Prostate gland (tissue), 2 donors: ENCODE results near the gene GEMIN7. TPM values are rescaled to one million over a fixed set of nuclear protein-coding genes. Genes with fewer than 3 reads are reported as not detected.

ENCODE experiments used
- DNase-seq: peaks from one replicate; pipeline ENCODE4 v3.0.0-alpha.2; 2019; ENCODE audit warnings: low spot score
- H3K27ac ChIP-seq, 2 donors: fragments of 200-600 bp; sonication (generic); 2 replicates each; pipeline ENCODE4 v1.5.1; 2017 to 2019
- H3K27me3 ChIP-seq: fragments of 200-600 bp; sonication (generic); replicated peaks from 2 replicates; pipeline ENCODE4 v1.5.1; 2019; ENCODE audit not compliant: insufficient read depth
- H3K36me3 ChIP-seq, 2 donors: fragments of 200-600 bp; sonication (generic); 1 replicate in 1 of 2; 2 replicates in 1 of 2; pipeline versions ENCODE4 v1.5.1 to v1.8.1; 2017 to 2019
- H3K4me1 ChIP-seq: fragments of 200-600 bp; sonication (generic); replicated peaks from 2 replicates; pipeline ENCODE4 v1.5.1; 2019
- H3K4me3 ChIP-seq, 2 donors: fragments of 200-600 bp; sonication (generic); 2 replicates each; pipeline ENCODE4 v1.5.1; 2017 to 2019
- H3K9me3 ChIP-seq: fragments of 200-600 bp; sonication (generic); 2 replicates; pipeline ENCODE4 v1.5.1; 2017
- CTCF ChIP-seq, 4 experiments: fragments of 200-600 bp in 2 of 4; fragments of 450-650 bp in 2 of 4; sonication (generic) in 2 of 4; IDR thresholded peaks; 1 replicate in 3 of 4; 2 replicates in 1 of 4; pipeline ENCODE4 v1.5.1; 2016 to 2019; ENCODE audit warnings: antibody characterized with exemption in 4 of 4, mild to moderate bottlenecking in 2 of 4, moderate library complexity in 2 of 4
- POLR2A ChIP-seq: fragments of 450-650 bp; IDR thresholded peaks from one replicate; pipeline ENCODE4 v1.6.1; 2016; ENCODE audit warnings: antibody characterized with exemption, mild to moderate bottlenecking
- POLR2AphosphoS5 ChIP-seq: sonication (generic); formaldehyde crosslinking; IDR thresholded peaks from one replicate; pipeline ENCODE4 v1.6.1; 2017; ENCODE audit warnings: antibody characterized with exemption
- WGBS: methylation state at CpG from one replicate; pipeline ENCODE4 v1.1.5; 2018; 5-methylcytosine and 5-hydroxymethylcytosine counted together
- intact Hi-C: fragments of 100-400 bp; cut with DNase I; formaldehyde crosslinking; loops from one replicate; pipeline ENCODE4 v1.14.2; 2022
- total RNA-seq, 2 donors: library from RNA; depleted of rRNA; stranded (reverse); fragments of >200 nt; gene quantifications; one replicate each; pipeline ENCODE4 v1.1.0, GENCODE V29; 2016

GEMIN7 gene
- total RNA-seq, 2 donors from 2014 or later: 13.9 to 41.0 TPM

GRCh38 chr19:45090606-45091005 is 11.5 kb downstream of the GEMIN7 start:
- no peaks in the 10 kb centered on the region for H3K27me3 ChIP-seq

GRCh38 chr19:45091031-45091923 is 12.2 kb downstream of the GEMIN7 start:
- intact Hi-C loops: loop anchor here (2.0 kb wide), 1 partner anchor 88 kb away; the partner anchor contains the start of genes BLOC1S3 and TRAPPC6A
- Histone ChIP-seq H3K27ac (peak overlapping the region; percentile 83 to 88), H3K9me3 (no peaks in the 10 kb centered on the region), H3K27me3 (no peaks in the 10 kb centered on the region), H3K4me3 (peak overlapping the region; percentile 84 to 99), H3K4me1 (peaks cover 15% of the 10 kb centered on the region), H3K36me3 (no peaks in the 10 kb centered on the region)
- peak; percentile 99 for DNase-seq
- WGBS: 5% methylated on average over 64 of the region's 64 CpGs
- TF ChIP-seq CTCF (IDR thresholded peaks at IDR 0.05) (peak in 2 of 4 experiments; percentile 5 to 16), POLR2AphosphoS5 (peak; percentile 98), POLR2A (peak; percentile 23)

More at GRCh38 chr19:45090606-45091005, 11.5 kb downstream of the GEMIN7 start:
- 33% methylated on average over 5 of the region's 5 CpGs for WGBS
- no peaks in the 10 kb centered on the region for H3K9me3 ChIP-seq
- H3K27ac ChIP-seq: peak overlapping the region; percentile 83 to 88
- intact Hi-C loops: loop anchor here (2.0 kb wide), 1 partner anchor 88 kb away; the partner anchor contains the start of genes BLOC1S3 and TRAPPC6A
- DNase-seq: no peak
- TF ChIP-seq POLR2AphosphoS5 (no peak), POLR2A (no peak), CTCF (IDR thresholded peaks at IDR 0.05) (no peak)
- no peaks in the 10 kb centered on the region for H3K36me3 ChIP-seq
- peak overlapping the region; percentile 84 to 99 for H3K4me3 ChIP-seq
- peaks cover 15% of the 10 kb centered on the region for H3K4me1 ChIP-seq

DNA sequence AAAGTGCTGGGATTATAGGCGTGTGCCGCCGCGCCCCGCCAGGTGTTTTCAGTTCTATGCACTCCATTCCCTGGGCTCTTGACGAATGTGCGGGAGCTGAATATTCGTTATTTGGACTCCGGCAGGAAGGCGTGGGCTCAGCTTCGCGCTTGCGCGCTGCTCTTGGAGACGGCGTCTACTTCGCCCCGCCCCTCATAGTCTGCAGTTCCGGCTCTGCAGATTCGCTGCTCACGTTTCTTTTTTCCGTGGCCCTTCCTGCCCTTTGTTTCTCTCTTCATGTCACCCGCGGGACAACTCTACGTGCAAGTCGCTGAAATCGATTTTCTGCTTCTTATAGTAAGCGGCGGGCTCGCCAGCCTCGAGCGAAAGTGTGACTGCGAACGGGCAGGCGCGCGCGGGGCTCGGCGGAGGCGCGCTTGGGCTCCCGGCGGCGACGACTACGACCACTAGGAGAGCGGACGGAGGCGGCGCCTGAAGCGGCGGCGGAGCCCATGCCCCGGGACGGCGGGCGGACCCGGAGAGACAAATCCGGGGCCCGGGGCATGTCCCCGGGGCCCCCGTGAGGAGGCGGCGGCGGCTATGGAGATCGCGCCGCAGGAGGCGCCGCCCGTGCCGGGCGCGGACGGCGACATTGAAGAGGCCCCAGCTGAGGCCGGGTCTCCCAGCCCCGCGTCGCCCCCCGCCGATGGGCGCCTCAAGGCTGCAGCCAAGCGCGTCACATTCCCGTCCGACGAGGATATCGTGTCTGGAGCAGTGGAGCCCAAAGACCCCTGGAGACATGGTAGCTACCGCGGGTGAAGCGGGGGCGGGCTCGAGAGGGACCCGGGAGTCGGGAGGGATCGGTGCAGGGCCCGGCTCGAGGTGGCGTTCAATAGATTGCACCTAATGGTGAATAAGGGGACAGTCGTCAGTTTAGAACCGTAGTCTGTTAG is 14.0 kb downstream of the GEMIN7 start, which contains the start of gene PPP1R37:
Gene PPP1R37 (plus strand): TSS at position 433 of the 932 bp plus-strand sequence. CDS start 147 bp downstream, at position 580.
- no peaks in the 10 kb centered on the region for H3K9me3 ChIP-seq
- H3K27me3 ChIP-seq: no peaks in the 10 kb centered on the region
- DNase-seq: peak; percentile 92
- H3K27ac ChIP-seq: peak within 1 kb of the TSS; percentile 83 to 88
- WGBS: under 1% methylated on average over 99 of the region's 103 CpGs
- H3K4me1 ChIP-seq: peaks cover 22% of the 10 kb centered on the region
- intact Hi-C loops: no loop called here
- H3K36me3 ChIP-seq: no peaks in the 10 kb centered on the region
- H3K4me3 ChIP-seq: peak within 1 kb of the TSS; percentile 84 to 99
- TF ChIP-seq CTCF (IDR thresholded peaks at IDR 0.05): peak in 3 of 4 experiments; percentile 12 to 61 (median 60)
- peak; percentile 50 for TF ChIP-seq POLR2A
- peak; percentile 95 for TF ChIP-seq POLR2AphosphoS5

DNA sequence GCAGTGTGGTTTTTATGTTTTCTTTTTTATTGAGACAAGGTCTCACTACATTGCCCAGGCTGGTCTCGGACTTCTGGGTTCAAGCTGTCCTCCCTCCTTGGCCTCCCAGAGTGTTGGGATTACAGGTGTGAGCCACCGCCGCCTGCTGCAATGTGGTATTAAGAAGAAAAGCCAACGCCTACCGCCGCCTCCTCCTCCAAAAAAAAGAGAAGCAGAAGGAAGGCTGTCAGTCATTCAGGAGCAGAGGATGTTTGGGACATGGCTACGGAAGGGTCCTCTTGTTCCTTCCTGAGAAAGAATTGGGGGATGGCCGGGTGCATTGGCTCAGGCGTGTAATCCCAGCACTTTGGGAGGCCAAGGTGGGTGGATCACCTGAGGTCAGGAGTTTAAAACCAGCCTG is 15.1 kb downstream of the GEMIN7 start:
- H3K9me3 ChIP-seq: no peaks in the 10 kb centered on the region
- no peak for DNase-seq
- WGBS: 57% methylated on average over 9 of the region's 9 CpGs

More for the DNA sequence above, 15.1 kb downstream of the GEMIN7 start:
- peaks cover 30% of the 10 kb centered on the region for H3K4me1 ChIP-seq
- no peak for TF ChIP-seq POLR2AphosphoS5
- TF ChIP-seq POLR2A: no peak
- no peak for TF ChIP-seq CTCF (IDR thresholded peaks at IDR 0.05)
- H3K4me3 ChIP-seq: peak overlapping the region; percentile 84 to 99
- H3K27ac ChIP-seq: no peak overlapping the region
- H3K36me3 ChIP-seq: no peaks in the 10 kb centered on the region
- no peaks in the 10 kb centered on the region for H3K27me3 ChIP-seq
- intact Hi-C loops: no loop called here
